NCI-H1436 treated with DMSO at 0.1 percent for 48 hours (cell line): ENCODE measurements around the gene NAGK.
"Not testable (repeated sequence)": the region's sequence is repeated elsewhere in the genome, so short reads cannot be mapped to it uniquely, and the experiment has no call there.

ENCODE experiments used
- DNase-seq: peaks from one replicate; lab custom pipeline; 2025; lab: John Stamatoyannopoulos, UW

NAGK gene

GRCh38 chr2:71068218-71069035, at the start of gene NAGK:
NAGK (plus strand) TSS chr2:71068648; CDS start chr2:71068684, 36 bp downstream.
- DNase-seq: peak; percentile 77

GRCh38 chr2:71019989-71020388, 48.5 kb upstream of the NAGK start:
- not testable (repeated sequence) for DNase-seq

- not testable (repeated sequence) for DNase-seq
Observed at GRCh38 chr2:71021394-71021793, 47.1 kb upstream of the NAGK start.

- DNase-seq: not testable (repeated sequence)
Observed at GRCh38 chr2:71023553-71024243, 44.8 kb upstream of the NAGK start.

- not testable (repeated sequence) for DNase-seq
Observed at GRCh38 chr2:71036296-71036695, 32.2 kb upstream of the NAGK start.

GRCh38 chr2:71042287-71042686, 26.2 kb upstream of the NAGK start:
- DNase-seq: no peak

GRCh38 chr2:71043531-71044407, 24.7 kb upstream of the NAGK start:
- no peak for DNase-seq

- DNase-seq: no peak
Observed at GRCh38 chr2:71045151-71045550, 23.3 kb upstream of the NAGK start.

- no peak for DNase-seq
Observed at GRCh38 chr2:71045865-71046548, 22.4 kb upstream of the NAGK start.

- DNase-seq: no peak
Observed at GRCh38 chr2:71048096-71048495, 20.4 kb upstream of the NAGK start.

GRCh38 chr2:71049704-71050360, 18.6 kb upstream of the NAGK start:
- DNase-seq: not testable (repeated sequence)

- not testable (repeated sequence) for DNase-seq
Observed at GRCh38 chr2:71055206-71055740, 13.2 kb upstream of the NAGK start.

GRCh38 chr2:71060211-71060610, 8.2 kb upstream of the NAGK start:
- DNase-seq: no peak

GRCh38 chr2:71060871-71061270, 7.6 kb upstream of the NAGK start:
- DNase-seq: no peak

- no peak for DNase-seq
Observed at GRCh38 chr2:71063216-71063615, 5.2 kb upstream of the NAGK start.

GRCh38 chr2:71064110-71064611, 4.3 kb upstream of the NAGK start:
- DNase-seq: no peak

GRCh38 chr2:71064754-71065621, 3.5 kb upstream of the NAGK start:
- DNase-seq: no peak

GRCh38 chr2:71066856-71067255, 1.6 kb upstream of the NAGK start:
- no peak for DNase-seq

- DNase-seq: no peak
Observed at GRCh38 chr2:71067567-71068217, 756 bp upstream of the NAGK start.
